ENCODE data around the gene DCC. TPM values are rescaled to one million over a fixed set of nuclear protein-coding genes. Genes with fewer than 3 reads are reported as not detected.
A peak's percentile ranks its signal among the peaks of the same experiment; 100 is the strongest.

Gene DCC
- polyA plus RNA-seq (2013, experiment 1 of 2): 0.22 TPM
- 0.27 TPM for polyA plus RNA-seq (2013, experiment 2 of 2)

- Histone ChIP-seq H2AFZ (ENCODE audit: low read depth, low read length) (peak within 1 kb of the TSS; percentile 72), H3K18ac (ENCODE audit: low read depth in 1 of 2, low read length in 2 of 2) (no peak within 1 kb of the TSS), H2AK5ac (ENCODE audit: low read length, severe bottlenecking) (no peak within 1 kb of the TSS), H3K4me2 (ENCODE audit: low read length, poor library complexity, severe bottlenecking) (peak within 1 kb of the TSS; percentile 13), H3K14ac (ENCODE audit: low read length in 2 of 2) (no peak within 1 kb of the TSS), H3K4me3 (ENCODE audit: insufficient read depth in 1 of 2, low read depth in 1 of 2, low read length in 2 of 2) (peak within 1 kb of the TSS in 1 of 2 experiments; percentile 67), H4K91ac (ENCODE audit: low read length) (no peak within 1 kb of the TSS), H4K8ac (ENCODE audit: low read length) (no peak within 1 kb of the TSS), H2BK15ac (ENCODE audit: low read depth, poor library complexity, severe bottlenecking) (peak within 1 kb of the TSS; percentile 56), H3K36me3 (ENCODE audit: control insufficient read depth in 1 of 2, insufficient read depth in 2 of 2, low read depth in 1 of 2, low read length in 2 of 2) (no peaks in the 10 kb centered on the region), H3K23ac (ENCODE audit: low read length in 2 of 2) (peak within 1 kb of the TSS in 1 of 2 experiments; percentile 6), H3K79me1 (replicated peaks; ENCODE audit: low read length, poor library complexity, severe bottlenecking) (no peaks in the 10 kb centered on the region), H2BK12ac (ENCODE audit: low read length in 2 of 2) (peak within 1 kb of the TSS in 1 of 2 experiments; percentile 13), H3K9ac (ENCODE audit: low read length) (no peak within 1 kb of the TSS), H2BK120ac (ENCODE audit: low read depth, low read length) (no peak within 1 kb of the TSS), H3K4me1 (ENCODE audit: control insufficient read depth, insufficient read depth, low read depth, low read length) (peaks cover 6% of the 10 kb centered on the region), H2BK5ac (ENCODE audit: low read depth, low read length, poor library complexity, severe bottlenecking) (no peak within 1 kb of the TSS), H3K9me3 (ENCODE audit: control insufficient read depth, low read length) (no peaks in the 10 kb centered on the region), H3K4ac (ENCODE audit: low read depth in 1 of 2, low read length in 2 of 2) (no peak within 1 kb of the TSS), H3K27ac (ENCODE audit: low read length, poor library complexity, severe bottlenecking) (no peak within 1 kb of the TSS), H3K27me3 (ENCODE audit: control insufficient read depth in 1 of 2, insufficient read depth in 1 of 2, low read length in 2 of 2) (peaks cover 38 to 54% of the 10 kb centered on the region in 2 experiments)
- DNase-seq: peak; percentile 62
- 1% methylated on average over 27 of the region's 27 CpGs for WGBS
Measured at GRCh38 chr18:52339891-52340371, at the start of gene DCC. DCC (plus strand) TSS chr18:52340197; CDS start chr18:52340788, 591 bp downstream.

- no peak overlapping the region for H3K23ac ChIP-seq (ENCODE audit: low read length in 2 of 2)
- H3K27ac ChIP-seq (ENCODE audit: low read length, poor library complexity, severe bottlenecking): no peak overlapping the region
- H2BK120ac ChIP-seq (ENCODE audit: low read depth, low read length): no peak overlapping the region
- no peaks in the 10 kb centered on the region for H3K9me3 ChIP-seq (ENCODE audit: control insufficient read depth, low read length)
- H2BK15ac ChIP-seq (ENCODE audit: low read depth, poor library complexity, severe bottlenecking): no peak overlapping the region
- H3K4me1 ChIP-seq (ENCODE audit: control insufficient read depth, insufficient read depth, low read depth, low read length): no peaks in the 10 kb centered on the region
- H3K4ac ChIP-seq (ENCODE audit: low read depth in 1 of 2, low read length in 2 of 2): no peak overlapping the region
- no peaks in the 10 kb centered on the region for H3K79me1 ChIP-seq (replicated peaks; ENCODE audit: low read length, poor library complexity, severe bottlenecking)
- H3K9ac ChIP-seq (ENCODE audit: low read length): no peak overlapping the region
- H2AFZ ChIP-seq (ENCODE audit: low read depth, low read length): no peak overlapping the region
- no peak overlapping the region for H4K8ac ChIP-seq (ENCODE audit: low read length)
- no peak overlapping the region for H3K18ac ChIP-seq (ENCODE audit: low read depth in 1 of 2, low read length in 2 of 2)
- WGBS: 68% methylated on average over 2 of the region's 2 CpGs
- H3K4me2 ChIP-seq (ENCODE audit: low read length, poor library complexity, severe bottlenecking): no peak overlapping the region
- H3K27me3 ChIP-seq (ENCODE audit: control insufficient read depth in 1 of 2, insufficient read depth in 1 of 2, low read length in 2 of 2): no peaks in the 10 kb centered on the region
- no peak overlapping the region for H3K14ac ChIP-seq (ENCODE audit: low read length in 2 of 2)
- no peak for DNase-seq
- H3K4me3 ChIP-seq (ENCODE audit: insufficient read depth in 1 of 2, low read depth in 1 of 2, low read length in 2 of 2): no peak overlapping the region
- no peak overlapping the region for H4K91ac ChIP-seq (ENCODE audit: low read length)
- no peak overlapping the region for H2AK5ac ChIP-seq (ENCODE audit: low read length, severe bottlenecking)
- no peak overlapping the region for H2BK12ac ChIP-seq (ENCODE audit: low read length in 2 of 2)
- H2BK5ac ChIP-seq (ENCODE audit: low read depth, low read length, poor library complexity, severe bottlenecking): no peak overlapping the region
- no peaks in the 10 kb centered on the region for H3K36me3 ChIP-seq (ENCODE audit: control insufficient read depth in 1 of 2, insufficient read depth in 2 of 2, low read depth in 1 of 2, low read length in 2 of 2)
Measured at GRCh38 chr18:52310651-52311050, 29.3 kb upstream of the DCC start.

GRCh38 chr18:52311331-52311730 is 28.7 kb upstream of the DCC start:
- Histone ChIP-seq H3K18ac (ENCODE audit: low read depth in 1 of 2, low read length in 2 of 2) (no peak overlapping the region), H3K4me1 (ENCODE audit: control insufficient read depth, insufficient read depth, low read depth, low read length) (no peaks in the 10 kb centered on the region), H3K4ac (ENCODE audit: low read depth in 1 of 2, low read length in 2 of 2) (no peak overlapping the region), H3K4me3 (ENCODE audit: insufficient read depth in 1 of 2, low read depth in 1 of 2, low read length in 2 of 2) (no peak overlapping the region), H3K4me2 (ENCODE audit: low read length, poor library complexity, severe bottlenecking) (no peak overlapping the region), H2AFZ (ENCODE audit: low read depth, low read length) (no peak overlapping the region), H4K8ac (ENCODE audit: low read length) (no peak overlapping the region), H3K36me3 (ENCODE audit: control insufficient read depth in 1 of 2, insufficient read depth in 2 of 2, low read depth in 1 of 2, low read length in 2 of 2) (no peaks in the 10 kb centered on the region), H3K79me1 (replicated peaks; ENCODE audit: low read length, poor library complexity, severe bottlenecking) (no peaks in the 10 kb centered on the region), H2AK5ac (ENCODE audit: low read length, severe bottlenecking) (no peak overlapping the region), H2BK5ac (ENCODE audit: low read depth, low read length, poor library complexity, severe bottlenecking) (no peak overlapping the region), H3K9ac (ENCODE audit: low read length) (no peak overlapping the region), H4K91ac (ENCODE audit: low read length) (no peak overlapping the region), H3K14ac (ENCODE audit: low read length in 2 of 2) (no peak overlapping the region), H3K9me3 (ENCODE audit: control insufficient read depth, low read length) (peaks cover 4% of the 10 kb centered on the region), H2BK15ac (ENCODE audit: low read depth, poor library complexity, severe bottlenecking) (no peak overlapping the region), H2BK120ac (ENCODE audit: low read depth, low read length) (no peak overlapping the region), H3K23ac (ENCODE audit: low read length in 2 of 2) (no peak overlapping the region), H3K27ac (ENCODE audit: low read length, poor library complexity, severe bottlenecking) (no peak overlapping the region), H2BK12ac (ENCODE audit: low read length in 2 of 2) (no peak overlapping the region), H3K27me3 (ENCODE audit: control insufficient read depth in 1 of 2, insufficient read depth in 1 of 2, low read length in 2 of 2) (no peaks in the 10 kb centered on the region)
- DNase-seq: no peak
- 89% methylated on average over 2 of the region's 2 CpGs for WGBS

DNA sequence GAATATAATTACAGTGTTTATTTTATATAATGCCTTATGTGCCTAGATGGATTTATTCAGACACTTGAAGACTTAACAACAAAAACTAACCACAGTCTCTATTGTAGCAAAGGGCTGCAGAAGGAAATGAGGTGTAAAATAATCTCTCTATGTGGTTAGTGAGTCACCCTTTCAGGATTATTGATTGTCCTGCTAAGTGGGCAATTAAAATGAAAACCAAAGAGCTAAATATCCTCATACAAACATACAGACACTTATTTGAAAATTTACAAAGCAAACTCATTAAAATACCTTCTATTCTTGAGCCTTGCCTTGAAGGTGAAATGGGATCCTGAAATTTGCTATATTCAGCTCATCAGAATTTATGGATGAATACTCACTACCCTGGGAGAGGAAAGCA is 27.7 kb upstream of the DCC start:
- Histone ChIP-seq H3K27me3 (ENCODE audit: control insufficient read depth in 1 of 2, insufficient read depth in 1 of 2, low read length in 2 of 2) (no peaks in the 10 kb centered on the region), H3K36me3 (ENCODE audit: control insufficient read depth in 1 of 2, insufficient read depth in 2 of 2, low read depth in 1 of 2, low read length in 2 of 2) (no peaks in the 10 kb centered on the region), H2AFZ (ENCODE audit: low read depth, low read length) (no peak overlapping the region), H2BK15ac (ENCODE audit: low read depth, poor library complexity, severe bottlenecking) (no peak overlapping the region), H3K79me1 (replicated peaks; ENCODE audit: low read length, poor library complexity, severe bottlenecking) (no peaks in the 10 kb centered on the region), H3K23ac (ENCODE audit: low read length in 2 of 2) (no peak overlapping the region), H3K4me3 (ENCODE audit: insufficient read depth in 1 of 2, low read depth in 1 of 2, low read length in 2 of 2) (no peak overlapping the region), H3K4me1 (ENCODE audit: control insufficient read depth, insufficient read depth, low read depth, low read length) (no peaks in the 10 kb centered on the region), H4K8ac (ENCODE audit: low read length) (no peak overlapping the region), H3K18ac (ENCODE audit: low read depth in 1 of 2, low read length in 2 of 2) (no peak overlapping the region), H3K14ac (ENCODE audit: low read length in 2 of 2) (no peak overlapping the region), H3K4ac (ENCODE audit: low read depth in 1 of 2, low read length in 2 of 2) (no peak overlapping the region), H4K91ac (ENCODE audit: low read length) (no peak overlapping the region), H2BK120ac (ENCODE audit: low read depth, low read length) (no peak overlapping the region), H3K9me3 (ENCODE audit: control insufficient read depth, low read length) (peaks cover 4% of the 10 kb centered on the region), H2BK12ac (ENCODE audit: low read length in 2 of 2) (no peak overlapping the region), H3K4me2 (ENCODE audit: low read length, poor library complexity, severe bottlenecking) (no peak overlapping the region), H2BK5ac (ENCODE audit: low read depth, low read length, poor library complexity, severe bottlenecking) (no peak overlapping the region), H3K27ac (ENCODE audit: low read length, poor library complexity, severe bottlenecking) (no peak overlapping the region), H2AK5ac (ENCODE audit: low read length, severe bottlenecking) (no peak overlapping the region), H3K9ac (ENCODE audit: low read length) (no peak overlapping the region)
- DNase-seq: no peak

Data from mesenchymal stem cell (in vitro differentiated cells and primary cell).